COLO668 (cell line): Measurements from ENCODE around the gene TEX13D.
"Not testable (repeated sequence)": the region's sequence is repeated elsewhere in the genome, so short reads cannot be mapped to it uniquely, and the experiment has no call there.

ENCODE experiments used
- DNase-seq: peaks from one replicate; lab custom pipeline; 2025; ENCODE audit not compliant: unreplicated experiment; lab: John Stamatoyannopoulos, UW

Gene TEX13D

GRCh38 chrX:124332481-124333424 is at the start of gene TEX13D:
TSS of gene TEX13D (plus strand) at chrX:124332660. CDS start at chrX:124332918, 258 bp downstream.
- DNase-seq, result no peak

- peak; percentile 47 for DNase-seq
Observed at GRCh38 chrX:124289443-124289842, 43.0 kb upstream of the TEX13D start.

DNA sequence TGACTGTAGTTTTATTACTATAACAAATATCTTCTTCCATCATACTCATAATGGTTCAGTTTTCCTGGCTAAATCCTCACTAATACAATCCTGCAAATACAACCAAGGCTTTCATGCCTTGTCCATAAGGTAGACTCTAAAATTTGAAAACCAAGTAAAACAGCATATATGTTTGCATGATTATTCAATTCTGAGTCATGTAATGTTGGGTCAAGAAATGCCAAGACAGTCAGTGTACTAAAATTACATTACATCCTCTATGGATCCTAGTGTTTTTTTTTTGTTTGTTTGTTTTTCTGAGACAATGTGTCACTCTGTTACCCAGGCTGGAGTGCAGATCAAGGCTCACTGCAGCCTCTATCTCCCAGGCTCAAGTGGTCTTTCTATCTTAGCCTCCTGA is 38.6 kb upstream of the TEX13D start:
- DNase-seq, result no peak

DNA sequence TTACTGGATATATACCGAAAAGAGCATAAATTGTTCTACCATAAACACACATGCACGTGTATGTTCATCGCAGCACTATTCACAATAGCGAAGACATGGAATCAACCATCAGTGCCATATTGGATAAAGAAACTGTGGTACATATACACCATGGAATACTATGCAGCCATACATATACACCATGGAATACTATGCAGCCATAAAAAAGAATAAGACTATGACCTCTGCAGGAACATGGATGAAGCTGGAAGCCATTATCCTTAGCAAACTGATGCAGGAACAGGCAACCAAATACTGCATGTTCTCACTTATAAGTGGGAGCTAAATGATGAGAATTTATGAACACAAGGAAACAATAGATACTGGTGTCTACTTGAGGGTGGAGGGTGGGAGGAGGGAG is 33.1 kb upstream of the TEX13D start:
- DNase-seq, result not testable (repeated sequence)

DNA sequence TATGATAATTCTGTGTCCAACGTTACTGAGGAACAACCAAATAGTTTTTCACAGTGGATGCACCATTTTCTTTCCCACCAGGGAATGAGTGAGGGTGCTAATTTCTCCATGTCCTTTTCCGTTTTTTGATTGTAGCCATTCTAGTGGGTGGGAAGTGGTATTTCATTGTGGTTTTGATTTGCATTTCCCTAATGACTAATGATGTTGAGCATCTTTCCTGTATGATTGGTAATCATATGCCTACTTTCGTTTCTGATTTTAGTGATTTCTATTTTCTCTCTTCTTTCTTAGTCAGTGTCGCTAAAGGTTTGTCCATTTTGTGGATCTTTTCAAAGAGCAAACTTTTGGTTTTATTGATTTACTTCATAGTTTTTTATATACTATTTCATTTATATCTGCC is 32.1 kb upstream of the TEX13D start:
- no peak for DNase-seq

DNA sequence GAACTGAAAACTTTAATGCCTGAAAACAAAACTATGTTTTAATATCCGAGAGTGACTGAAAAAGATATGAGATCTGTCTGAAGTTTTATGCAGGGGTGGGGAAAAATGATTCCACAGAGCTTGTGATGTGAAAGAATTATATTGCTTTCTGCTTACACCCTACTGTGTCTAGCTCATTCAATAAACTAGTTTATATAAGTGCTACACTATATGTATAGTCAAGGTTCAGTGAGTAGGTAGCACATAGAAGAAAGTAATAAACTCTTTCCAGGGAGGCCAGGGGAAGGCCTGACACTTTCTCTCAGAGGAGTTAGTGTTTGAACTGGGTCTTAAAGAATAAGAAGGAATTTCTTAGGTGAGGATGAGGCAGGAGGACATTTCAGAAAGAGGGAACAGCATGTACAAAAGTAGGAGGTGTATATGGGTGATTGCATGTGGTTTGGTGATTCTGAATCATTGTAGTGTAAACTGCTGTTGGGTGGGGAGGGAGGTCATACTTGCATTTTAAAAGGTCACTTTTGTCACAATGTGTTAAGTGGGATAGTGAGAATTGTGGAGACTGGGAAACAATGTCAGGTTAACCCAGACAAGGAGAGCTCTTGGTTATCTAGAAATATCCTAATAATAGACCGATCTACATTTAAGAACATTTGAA is 25.1 kb upstream of the TEX13D start:
- DNase-seq, result no peak

GRCh38 chrX:124325732-124326131 is 6.7 kb upstream of the TEX13D start:
- DNase-seq, result no peak

DNA sequence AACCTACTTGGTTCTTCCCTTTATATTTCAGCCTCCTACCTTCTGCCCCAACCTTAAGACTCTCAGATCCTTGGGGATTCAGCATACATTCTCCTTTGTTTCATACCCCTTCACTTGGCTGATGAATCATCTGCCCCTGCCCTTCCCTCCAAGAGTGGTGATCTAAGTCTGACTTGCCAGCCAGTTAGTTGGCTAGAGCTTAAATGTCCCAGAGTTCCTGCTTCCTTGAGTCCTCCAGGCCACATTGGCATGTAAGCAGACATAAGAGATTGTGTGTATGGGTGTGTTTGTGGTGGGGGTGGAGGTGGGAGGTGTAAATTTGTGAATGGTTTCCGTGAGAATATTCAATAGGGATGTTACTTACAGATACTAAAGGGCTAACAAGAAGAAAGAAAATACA is 3.7 kb upstream of the TEX13D start:
- no peak for DNase-seq

GRCh38 chrX:124333862-124334261 is 1.4 kb downstream of the TEX13D start:
- no peak for DNase-seq

- not testable (repeated sequence) for DNase-seq
Observed at GRCh38 chrX:124334555-124334954, 2.1 kb downstream of the TEX13D start.

- DNase-seq, result no peak
Observed at GRCh38 chrX:124335598-124335997, 3.1 kb downstream of the TEX13D start.

DNA sequence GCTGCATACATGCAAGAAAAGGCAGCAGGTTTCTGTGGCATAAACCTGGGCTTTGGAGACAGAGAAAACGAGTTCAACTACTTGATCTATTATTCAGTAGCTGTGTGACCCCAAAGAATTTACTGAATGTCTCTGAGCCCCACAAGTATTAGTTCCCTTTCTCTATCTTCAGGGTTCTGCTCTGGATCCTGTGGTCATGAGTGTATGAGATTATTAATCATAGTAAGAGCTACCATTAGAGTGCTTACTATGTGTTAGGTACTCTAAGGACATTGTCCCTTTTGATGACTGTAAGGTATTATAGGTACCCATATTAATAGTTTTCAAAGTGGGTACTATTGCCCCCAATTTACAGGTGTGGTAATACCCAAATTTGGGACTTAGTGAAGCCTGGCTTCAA is 5.5 kb downstream of the TEX13D start:
- DNase-seq, result no peak

GRCh38 chrX:124338733-124339514 is 6.5 kb downstream of the TEX13D start:
- no peak for DNase-seq

DNA sequence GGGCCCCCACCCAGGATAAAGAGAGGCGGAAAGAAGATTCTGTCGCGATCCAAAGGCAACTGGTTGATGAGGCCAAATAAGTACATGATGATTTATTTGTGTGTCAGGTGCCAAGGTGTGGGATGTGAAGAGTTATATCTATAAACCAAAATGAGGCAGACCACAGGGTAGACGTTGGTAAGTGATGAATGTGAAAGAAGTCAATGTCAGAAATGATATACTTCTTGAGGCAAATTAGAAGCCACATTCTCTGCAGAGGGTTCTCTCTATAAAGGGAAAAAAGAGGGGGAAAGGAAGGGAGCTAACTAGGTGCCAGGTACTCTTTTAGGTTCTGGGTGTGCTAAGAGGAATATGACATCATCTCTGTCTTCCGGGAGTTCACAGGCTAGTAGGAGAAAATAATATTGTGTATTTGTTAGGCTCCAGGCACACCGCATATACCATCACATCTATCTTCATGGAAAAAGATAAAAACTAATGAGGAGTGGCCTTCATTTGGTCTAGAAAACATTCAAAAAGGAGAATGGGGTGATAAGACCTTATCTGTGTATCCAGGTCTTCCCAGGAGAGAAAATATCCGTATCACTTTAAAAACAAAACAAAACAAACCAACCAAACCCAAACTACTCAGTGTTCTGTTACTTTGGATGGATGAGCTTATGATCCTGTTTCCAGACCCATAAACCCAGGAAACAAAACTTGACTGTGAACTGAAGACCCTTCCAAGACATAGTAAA is 9.1 kb downstream of the TEX13D start:
- no peak for DNase-seq

DNA sequence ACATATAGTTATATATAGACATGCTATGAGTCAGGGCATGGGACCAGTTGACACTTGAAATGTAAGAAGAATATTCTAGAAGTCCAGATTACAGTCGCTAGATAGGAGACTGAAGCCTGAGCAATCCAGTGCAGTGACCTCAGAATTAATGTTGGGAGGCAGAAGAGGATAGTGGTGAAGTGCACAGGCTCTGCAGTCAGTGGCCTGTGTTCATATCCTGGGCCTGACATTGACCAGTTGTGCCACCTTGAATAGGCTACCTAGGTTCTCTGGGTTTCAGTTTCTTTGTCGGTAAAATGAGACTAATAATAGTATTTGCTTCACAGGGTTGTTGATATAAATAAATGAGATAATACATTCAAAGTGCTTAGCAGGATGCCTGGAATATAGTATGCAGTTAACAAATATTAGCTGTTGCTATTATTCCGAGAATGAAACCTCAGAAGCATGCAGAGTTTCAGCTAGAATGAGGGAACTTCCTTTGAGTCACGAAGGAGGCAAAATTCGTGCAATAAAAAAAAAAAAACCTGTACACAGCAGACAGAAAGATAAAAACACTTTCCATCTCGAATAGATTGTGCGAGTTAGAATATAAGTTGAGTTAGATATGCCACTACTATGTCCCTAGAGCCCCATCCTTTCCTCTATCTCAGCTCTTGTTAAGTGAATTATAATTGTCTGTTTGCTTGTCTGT is 9.9 kb downstream of the TEX13D start:
- DNase-seq, result no peak

- DNase-seq, result no peak
Observed at GRCh38 chrX:124343016-124343415, 10.6 kb downstream of the TEX13D start.

GRCh38 chrX:124344246-124344645 is 11.8 kb downstream of the TEX13D start:
- DNase-seq, result no peak

DNA sequence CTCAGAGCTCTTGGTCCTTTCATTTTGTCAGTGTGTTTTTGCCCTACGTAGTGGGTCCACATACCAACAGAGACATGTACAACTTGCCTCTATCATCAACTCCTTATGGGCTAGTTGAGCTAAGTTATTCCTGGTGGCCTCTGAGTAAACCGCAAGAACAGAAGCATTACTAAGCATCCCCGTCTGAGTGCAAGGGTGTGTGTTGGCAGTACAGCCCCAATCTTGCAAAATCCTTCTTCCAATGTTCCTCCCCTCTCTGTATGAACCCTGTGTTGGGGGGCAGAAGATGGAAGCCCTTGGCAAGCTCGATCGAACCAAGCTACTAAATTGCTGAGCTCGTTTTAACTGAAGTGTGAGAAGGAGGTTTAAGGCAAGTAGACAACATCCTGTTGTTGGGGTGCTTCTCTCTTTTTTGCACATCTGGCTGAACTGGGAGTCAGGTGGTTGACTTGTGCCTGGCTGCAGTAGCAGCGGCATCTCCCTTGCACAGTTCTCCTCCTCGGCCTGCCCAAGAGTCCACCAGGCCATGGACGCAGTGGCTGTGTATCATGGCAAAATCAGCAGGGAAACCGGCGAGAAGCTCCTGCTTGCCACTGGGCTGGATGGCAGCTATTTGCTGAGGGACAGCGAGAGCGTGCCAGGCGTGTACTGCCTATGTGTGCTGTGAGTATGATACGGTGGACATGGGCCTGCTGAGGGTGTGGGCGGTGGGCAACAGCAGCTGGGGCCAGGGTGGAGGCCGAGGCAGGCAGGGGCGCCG is 13.8 kb downstream of the TEX13D start, which contains the start of gene SH2D1A:
TSS of gene SH2D1A (plus strand) at position 447 of the 760 bp plus-strand sequence. CDS start at position 527, 80 bp downstream.
- no peak for DNase-seq

GRCh38 chrX:124346877-124347241 is 14.4 kb downstream of the TEX13D start:
- no peak for DNase-seq
